HG03097 (cell line): ENCODE data around the gene NFIC.
"Not testable (repeated sequence)": the region's sequence is repeated elsewhere in the genome, so short reads cannot be mapped to it uniquely, and the experiment has no call there.

Source experiments
- ATAC-seq: cut with Tn5 transposase; IDR thresholded peaks from one replicate; pipeline ENCODE4 v1.9.1; 2021; ENCODE audit not compliant: unreplicated experiment, low FRiP score

The NFIC gene

DNA sequence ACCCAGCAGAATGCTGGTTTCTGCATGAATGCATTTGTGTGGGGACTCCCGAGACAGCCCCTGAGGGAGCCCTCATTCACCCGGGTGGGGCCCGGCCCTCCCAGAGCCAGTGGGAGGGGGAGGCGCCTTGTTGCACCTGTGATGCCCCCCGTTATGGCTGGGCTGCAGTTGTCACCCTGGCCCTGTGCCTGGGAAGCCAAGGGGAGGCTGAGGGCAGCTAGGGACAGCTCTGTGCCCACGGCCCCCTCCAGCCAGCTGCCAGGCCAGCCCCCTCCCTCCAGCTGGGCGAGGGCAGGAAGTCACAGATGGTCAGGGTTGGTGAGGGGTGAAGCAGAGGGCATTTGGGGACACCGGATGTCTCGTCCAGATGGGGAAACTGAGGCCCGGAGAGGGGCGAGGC lies 26.1 kb downstream of the NFIC start:
- ATAC-seq, result no peak

DNA sequence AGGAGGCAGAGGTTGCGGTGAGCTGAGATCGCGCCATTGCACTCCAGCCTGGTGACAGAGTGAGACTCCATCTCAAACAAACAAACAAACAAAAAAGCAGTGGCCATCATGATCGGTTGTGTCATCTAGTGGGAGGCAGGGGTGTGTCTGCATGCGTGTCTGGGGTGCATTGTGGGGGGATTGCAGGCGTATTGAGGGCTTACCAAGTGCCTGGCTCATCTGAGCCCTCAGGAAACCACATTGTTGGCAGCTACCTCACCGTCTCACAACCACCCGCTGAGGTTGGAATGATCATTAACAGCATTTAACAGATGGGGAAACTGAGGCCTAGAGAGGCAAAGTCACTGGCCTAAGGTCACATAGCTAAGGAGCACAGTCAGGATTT lies 30.5 kb downstream of the NFIC start:
- no peak for ATAC-seq

DNA sequence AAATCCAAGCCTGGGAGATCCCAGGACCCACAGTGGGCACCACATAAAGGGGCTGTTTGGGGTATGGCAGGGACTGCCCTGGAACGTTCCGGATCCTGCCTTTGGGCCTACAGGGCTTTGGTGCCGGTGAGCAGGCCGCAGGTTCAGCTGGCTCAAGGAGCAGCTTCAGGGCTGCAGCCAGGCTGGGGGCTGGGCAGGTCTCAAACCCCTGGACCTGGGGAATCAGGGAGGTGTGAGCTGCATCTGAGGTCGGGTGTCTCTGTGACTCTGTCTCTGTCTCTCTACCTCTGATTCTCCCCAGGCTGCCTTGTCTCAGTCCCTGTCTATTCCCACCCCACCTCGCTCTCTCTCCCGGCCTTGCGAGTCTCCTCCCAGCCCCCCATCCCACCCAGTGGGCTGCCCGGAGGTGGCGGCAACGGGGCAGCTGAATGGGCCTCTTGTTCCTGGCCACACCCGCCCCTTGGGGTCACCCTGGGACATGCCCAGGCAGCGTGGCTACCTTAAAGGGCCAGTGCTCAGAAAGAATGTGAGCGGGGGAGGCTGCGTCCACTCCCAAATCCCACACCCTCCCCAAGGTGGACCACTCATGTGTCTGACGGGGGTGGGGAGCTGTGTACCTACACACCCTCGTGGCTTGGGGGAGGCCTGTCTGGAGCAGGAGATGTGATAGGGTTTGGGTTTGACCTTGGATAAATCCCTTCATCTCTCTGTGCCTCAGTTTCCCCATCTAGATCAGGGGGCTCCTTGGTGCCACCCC lies 31.1 kb downstream of the NFIC start:
- no peak for ATAC-seq

DNA sequence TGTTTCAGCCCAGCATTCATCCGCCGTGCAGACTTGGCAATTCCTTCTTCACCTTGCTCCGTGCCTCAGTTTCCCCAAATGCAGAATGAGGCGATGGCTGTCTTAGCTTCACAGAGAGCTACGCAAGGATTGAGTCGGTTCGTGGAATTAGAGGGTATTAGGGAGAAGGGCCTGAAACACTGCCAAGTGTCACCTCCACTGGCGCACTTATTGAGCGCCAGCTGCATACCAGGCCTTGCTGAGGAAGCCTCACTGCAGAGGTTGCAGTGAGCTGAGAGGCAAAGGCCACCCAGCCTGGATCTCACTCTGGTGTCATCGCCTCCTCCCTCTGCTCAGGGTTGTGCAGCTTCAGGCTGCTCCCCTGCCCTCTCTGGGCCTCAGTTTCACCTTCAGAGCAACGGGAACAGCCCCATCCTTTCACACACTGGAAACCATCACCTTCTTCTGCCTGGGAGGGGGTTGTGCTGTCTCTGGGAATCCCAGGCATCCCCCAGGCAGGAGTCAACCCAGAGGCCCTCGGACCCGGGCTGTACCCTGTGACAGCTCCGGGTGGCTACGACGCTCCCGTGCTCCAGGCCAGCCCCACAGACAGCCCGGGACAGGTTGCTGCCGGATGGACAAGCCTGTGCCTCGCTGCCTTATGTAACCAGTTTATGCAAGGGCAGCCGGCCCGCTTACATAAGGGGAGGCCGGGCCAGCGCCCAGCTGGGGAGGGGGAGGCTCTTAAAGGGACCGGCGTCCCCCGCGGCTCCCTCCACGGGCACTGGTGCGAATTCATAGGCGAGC lies 31.9 kb downstream of the NFIC start:
- no peak for ATAC-seq

DNA sequence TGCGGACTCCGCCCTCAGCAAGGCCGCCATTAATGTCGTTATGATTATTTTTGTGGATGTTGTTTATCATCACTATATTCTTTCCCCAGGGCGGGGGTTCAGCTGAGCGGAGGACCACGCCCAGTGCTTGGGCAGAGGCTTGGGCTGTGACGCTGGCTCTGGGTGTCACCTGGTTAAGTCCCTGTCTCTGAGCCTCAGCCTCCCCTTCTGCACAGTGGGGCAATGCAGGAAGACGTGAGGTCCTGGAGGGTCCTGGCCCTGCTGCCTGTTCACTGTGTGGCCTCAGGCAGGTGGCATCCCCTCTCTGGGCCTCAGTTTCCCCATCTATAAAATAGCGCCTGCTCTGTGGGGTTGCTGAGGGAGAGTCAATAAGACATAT lies 32.5 kb downstream of the NFIC start:
- ATAC-seq, result no peak

DNA sequence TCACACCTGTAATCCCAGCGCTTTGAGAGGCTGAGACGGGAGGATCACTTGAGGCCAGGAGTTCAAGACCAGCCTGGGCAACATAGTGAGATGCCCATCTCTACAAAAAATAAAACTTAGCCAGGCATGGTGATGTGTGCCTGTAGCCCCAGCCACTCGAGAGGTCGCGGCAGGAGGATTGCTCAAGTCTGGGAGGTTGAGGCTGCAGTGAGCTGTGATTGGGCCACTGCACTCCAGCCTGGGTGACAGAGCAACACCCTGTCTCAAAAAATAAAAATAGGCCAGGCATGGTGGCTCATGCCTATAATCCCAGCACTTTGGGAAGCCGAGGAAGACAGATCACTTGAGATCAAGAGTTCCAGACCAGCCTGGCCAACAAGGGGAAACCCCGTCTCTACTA lies 32.9 kb downstream of the NFIC start:
- ATAC-seq, result not testable (repeated sequence)

DNA sequence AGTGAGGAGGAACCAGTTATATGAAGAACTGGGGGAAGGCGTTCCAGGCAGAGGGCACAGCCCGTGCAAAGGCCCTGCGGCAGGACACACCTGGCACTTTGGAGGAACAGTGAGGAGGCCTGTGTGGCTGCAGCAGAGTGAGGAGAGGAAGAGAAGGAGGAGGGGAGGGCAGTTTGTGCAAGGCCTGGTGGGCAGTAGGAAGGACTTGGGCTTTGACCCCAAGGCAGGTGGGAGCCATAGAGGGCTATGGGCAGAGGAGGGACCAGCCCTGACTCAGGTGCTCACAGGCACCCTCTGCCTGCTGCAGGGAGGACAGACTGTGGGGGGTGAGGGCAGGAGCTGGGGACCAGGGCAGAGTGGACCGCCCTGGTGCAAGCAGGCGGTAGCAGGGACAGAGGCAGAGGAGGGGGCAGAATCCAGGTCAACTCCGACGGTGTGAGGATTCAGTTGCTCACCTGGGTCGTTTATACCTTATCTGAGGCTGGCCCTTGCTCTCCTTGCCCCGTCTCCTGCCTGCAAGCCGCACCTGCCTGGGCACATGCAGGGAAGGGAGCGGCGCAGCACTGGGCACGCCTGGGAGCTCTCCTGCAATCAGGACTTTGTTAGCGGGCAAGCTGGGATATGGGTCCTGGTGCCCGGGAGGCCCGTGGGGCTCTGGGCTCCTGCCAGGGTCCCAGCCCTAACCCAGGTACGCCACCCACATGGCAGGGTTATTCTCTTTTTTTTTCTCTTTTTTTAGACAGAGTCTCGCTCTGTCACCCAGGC lies 34.8 kb downstream of the NFIC start:
- ATAC-seq, result no peak

DNA sequence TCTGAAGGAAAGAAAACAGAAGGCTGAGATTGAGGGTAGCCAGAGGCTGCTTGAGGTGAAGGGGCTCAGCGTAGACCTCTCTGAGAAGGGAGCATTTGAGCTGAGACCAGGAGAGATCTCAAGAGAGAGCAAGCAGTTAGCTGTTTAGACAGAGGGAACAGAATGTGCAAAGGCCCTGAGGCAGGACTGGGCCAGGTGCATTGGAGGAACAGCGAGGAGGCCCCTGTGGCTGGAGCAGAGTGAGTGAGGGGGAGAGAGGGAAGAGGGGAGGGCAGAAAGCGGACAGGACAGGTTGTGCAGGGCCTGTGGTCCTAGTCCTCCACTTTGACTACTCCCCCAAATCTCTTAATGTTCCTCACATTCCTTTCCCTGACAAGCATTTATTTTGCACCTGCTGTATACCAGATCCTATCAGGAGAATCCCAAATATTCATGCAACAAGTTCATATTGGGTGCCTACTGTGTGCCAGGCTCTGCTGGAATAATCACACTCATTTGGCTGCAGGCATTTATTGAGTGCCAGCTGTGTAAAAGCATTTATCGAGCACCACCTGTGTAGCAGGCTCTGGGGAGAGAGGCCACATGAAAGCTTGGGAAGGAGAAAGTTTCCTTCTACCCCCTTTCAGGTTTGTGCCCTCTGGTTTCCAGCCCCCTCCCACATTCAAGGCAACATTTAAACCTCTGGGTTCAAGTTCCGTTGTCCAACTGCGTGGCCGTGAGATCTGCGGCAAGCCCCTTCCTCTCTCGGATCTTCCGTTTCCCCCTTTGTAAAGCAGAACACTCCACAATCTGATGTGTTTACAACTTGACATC lies 36.5 kb downstream of the NFIC start:
- ATAC-seq, result no peak

DNA sequence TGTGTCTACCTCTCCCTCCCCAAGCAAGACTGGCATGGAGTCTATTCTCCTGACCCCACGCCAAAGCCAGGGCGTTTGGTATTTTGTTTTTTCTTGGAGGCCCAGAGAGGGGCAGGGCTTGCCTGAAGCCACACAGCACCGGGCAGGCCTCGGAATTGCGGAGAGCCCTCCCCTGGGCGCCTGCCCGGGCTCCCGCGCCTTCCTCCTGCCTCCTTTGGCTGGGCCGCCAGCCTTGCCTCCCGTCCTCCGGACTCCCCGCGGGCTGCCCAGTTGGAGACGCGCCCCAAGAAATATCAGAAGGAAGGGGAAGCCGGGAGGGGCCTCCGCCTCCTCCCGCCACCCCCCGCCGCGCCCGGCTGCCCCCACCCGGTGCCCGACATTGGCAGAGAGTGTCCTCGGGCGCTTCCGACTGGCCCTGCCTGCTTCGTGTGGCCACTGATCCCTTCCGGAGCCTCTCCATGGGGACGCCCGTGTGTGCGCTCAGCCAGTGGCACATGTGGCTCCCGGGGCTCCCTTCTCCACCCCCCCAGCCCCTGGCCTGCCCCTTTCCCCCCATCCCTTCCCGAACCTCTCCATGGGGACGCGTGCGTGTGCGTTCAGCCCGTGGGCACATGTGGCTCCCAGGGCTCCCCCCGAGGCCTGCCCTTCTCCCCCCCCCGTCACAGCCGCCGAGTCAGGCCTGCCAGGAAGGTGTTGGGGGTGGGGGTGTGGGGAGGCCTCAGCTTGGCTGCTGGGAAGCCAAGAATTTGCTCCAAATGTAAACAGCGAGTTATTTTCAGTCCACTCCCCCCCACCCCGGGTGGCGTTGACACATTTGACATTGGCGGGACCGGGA lies 37.3 kb downstream of the NFIC start:
- ATAC-seq, result no peak

DNA sequence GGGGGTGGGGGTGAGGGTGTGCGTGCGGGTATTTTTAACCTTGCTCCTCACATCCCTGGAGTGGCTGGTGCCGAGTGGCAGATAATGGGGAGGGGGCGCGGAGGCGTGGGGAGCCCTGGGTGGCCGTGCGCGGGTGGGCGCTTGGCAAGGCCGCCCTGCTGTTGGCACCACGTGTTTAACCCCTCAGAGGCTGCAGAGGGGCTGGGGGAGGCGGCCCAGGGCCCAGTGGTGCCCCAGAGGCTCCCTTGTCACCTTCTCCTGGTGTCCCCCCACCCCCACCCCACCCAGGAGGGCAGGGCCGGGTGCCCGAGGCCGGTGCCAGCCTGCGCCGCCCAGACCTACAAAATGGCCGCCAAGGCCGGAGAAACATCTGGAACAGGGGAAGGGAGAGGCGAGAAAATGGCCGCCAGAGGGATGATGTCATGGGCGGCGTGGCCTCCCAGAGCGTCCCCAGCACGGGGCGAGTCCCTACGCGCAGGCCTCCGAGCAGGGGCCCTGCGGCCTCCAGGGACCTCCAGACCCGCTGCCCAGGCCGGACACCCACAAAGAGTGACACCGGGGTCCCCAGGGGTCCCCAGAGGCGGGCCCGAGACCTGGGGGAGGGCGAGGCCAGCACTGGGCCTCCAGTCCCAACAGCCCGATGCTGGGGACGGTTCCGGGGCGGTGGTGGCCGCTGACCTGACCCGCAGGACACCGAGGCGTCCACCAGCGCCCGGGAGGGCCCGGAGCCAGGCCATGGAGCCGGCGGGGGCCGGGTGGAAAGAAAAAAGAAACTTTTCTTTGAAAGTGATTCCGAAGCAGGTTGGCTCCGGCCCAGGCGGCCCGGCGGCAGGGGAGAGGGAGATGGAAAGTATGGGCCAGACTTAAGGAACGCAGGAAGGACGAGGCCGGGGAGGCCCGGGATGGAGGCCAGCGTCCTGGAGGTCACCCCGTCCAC lies 38.2 kb downstream of the NFIC start:
- ATAC-seq, result no peak

DNA sequence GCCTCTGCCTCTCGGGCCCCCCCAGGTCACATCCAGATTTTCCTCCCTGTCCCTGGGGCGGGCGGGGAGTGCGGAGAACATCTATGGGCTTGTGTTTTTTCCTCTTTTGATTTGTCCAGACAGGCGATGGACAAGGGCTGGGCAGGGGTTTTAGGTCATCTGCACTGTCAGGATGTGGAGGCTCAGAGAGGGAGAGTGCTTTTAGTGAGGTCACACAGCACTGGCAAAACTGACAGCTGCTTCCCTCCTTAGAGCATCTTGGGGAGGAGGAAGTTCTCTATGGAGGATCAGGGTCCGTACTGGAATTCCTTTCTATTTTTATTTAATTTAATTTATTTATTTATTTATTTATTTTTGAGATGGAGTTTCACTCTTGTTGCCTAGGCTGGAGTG lies 38.9 kb downstream of the NFIC start:
- no peak for ATAC-seq

DNA sequence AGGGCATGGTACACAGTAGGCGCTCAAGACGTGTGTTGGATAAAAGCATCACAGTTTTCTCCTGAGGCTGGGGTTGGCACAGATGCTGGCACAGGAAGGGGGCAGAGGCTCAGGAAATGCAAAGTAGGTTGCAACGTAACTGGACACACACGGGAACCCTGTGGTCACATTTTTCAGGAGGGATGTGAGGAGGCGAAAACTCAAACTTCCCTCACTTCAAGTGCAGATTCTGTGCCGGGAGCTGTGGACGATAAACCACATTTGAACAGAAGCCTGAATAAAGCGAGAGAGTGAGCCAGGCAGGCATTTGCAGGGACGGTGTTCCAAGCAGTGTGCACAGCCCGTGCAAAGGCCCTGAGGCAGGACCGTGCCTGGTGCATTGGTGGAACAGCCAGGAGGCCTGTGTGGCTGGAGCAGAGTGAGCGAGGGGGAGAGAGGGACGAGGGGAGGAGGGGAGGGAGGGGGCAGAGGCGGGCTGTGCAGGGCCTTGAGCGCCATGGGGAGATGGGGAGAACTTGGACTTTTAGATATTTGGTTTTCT lies 40.3 kb downstream of the NFIC start:
- no peak for ATAC-seq

DNA sequence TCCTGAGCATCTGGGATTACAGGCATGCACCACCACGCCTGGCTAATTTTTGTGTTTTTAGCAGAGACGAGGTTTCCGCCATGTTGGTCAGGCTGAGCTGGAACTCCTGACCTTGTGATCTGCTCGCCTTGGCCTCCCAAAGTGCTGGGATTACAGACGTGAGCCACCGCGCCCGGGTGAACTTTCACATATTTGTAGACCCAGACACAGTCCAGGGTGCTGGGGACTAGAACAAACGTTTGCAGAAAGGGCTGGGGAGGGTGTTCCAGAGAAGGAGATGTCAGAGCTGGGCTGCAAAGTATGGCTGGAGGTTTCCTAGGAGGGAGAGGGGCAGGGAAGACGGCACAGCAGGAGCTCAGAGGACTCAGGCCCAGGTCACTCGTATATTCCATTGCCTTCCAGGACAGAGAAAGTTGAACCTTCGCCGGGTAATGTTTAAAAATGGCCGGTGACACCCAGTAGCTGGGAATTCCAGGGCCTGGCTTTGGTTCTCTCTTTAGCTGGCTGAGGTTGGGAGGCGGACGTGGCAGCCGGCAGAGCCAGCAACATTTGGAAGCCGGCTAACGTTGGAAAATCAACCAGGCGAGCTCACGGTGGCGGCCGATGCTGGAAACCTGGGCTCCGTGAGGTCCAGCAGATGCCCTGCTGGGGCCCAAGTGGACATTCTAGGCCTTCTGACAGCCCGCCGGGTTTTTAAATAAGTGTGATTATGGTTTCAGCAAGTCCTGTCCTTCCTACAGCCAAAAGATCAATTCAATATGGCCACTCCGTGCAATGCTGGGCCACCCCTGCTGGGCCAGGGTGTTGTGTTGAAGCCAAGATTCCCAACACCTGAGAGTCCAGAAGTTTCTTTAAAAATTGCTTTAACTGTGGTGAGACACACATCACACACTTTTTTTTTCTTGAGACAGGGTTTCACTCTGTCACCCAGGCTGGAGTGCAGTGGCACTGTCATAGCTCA lies 41.5 kb downstream of the NFIC start:
- no peak for ATAC-seq

DNA sequence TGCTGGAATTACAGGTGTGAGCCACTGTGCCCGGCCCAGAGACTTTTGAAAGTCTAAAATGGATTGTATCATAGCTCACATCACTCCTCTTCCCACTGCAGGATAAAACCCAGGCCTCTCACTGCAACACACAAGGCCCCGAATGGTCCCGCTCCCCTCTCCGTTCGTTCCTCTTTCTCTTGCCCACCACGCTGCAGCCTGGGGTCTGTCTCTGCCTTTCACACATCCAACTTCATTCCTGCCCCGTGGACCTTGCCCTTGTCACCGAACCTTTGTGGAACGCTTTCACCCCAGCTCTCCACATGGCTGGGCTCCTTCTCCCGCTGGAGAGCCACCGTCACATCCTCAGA lies 42.6 kb downstream of the NFIC start:
- no peak for ATAC-seq

DNA sequence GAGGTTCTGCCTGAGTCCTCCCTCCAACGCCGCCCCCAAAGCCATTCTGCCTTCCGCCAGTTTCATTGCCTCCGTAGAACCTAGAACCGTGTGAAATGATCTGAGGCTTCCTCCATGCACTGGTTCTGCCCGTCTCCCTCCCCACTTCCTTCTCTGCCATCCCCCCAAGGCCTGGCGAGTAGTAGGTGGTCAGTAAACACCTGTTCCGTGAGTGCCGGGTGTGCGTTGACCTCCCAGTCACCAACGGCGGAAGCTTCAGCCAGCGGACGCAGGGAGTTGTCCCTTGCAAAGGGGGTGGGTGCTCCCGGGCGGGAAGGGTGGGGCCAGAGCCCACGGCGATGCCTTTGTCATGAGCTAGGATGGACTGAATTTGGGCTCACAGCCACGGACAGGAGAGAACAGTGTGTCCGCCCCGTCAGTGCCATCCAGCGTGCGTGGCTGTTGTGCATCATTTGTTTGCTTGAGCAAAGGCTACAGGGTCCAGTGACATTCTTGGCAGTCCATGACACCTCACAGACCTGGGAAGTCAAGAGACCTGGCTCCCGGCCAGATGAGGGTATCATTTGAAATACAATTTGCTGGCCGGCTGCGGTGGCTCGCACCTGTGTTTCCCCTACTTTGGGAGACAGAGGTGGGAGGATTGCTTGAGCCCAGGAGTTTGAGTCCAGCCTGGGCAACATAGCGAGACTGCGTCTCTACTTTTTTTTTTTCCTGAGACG lies 43.1 kb downstream of the NFIC start:
- ATAC-seq, result no peak

DNA sequence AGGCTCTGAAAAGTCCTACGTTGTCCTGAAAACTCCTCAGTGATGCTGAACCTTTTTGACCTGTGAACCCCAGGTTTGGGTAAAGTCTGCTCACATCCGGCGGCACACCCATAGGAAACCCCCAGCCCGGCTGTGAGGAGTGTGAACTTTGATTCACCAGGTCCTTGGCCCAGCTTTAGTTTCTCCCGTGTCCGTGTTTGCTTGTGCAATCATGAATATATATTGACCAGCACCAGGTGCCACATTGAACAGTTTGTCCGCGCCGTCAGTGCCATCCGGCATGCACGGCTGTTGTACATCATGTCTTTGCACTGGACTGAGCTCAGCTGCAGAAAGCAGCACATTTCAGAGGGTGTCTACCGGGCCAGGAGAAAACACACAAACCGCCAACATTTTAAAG lies 45.3 kb downstream of the NFIC start:
- no peak for ATAC-seq

DNA sequence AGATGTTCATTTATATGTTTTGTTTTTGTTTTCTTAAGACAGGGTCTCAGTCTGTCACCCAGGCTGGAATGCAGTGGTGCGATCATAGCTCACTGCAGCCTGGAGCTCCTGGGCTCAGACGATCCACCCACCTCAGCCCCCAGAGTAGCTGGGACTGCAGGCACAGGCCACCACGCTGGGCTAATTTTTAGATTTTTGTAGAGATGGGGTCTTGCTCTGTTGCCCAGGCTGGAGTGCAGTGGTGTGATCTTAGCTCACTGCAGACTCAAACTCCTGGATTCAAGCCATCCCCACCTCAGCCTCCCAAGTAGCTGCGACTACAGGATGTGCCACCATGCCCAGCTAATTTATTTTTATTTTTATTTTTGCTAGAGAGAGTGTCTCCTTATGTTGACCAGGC lies 45.7 kb downstream of the NFIC start:
- ATAC-seq, result no peak
